EH (cell line): ENCODE measurements around the gene ANKRD40.

Source experiments
- DNase-seq: peaks from one replicate; pipeline ENCODE4 v3.0.0-alpha.2; 2015; ENCODE audit warnings: low read depth

ANKRD40 gene

GRCh38 chr17:50668025-50668837, 39.5 kb downstream of the ANKRD40 start:
- DNase-seq, result peak; percentile 75

GRCh38 chr17:50667259-50668024, 40.3 kb downstream of the ANKRD40 start:
- DNase-seq, result no peak

GRCh38 chr17:50666316-50666715, 41.4 kb downstream of the ANKRD40 start:
- DNase-seq, result no peak

GRCh38 chr17:50665838-50666237, 41.9 kb downstream of the ANKRD40 start:
- DNase-seq, result no peak

- no peak for DNase-seq
Measured at GRCh38 chr17:50664788-50665458, 42.8 kb downstream of the ANKRD40 start.

GRCh38 chr17:50663812-50664374, 43.8 kb downstream of the ANKRD40 start:
- DNase-seq, result no peak

GRCh38 chr17:50662632-50663225, 45.0 kb downstream of the ANKRD40 start:
- no peak for DNase-seq

GRCh38 chr17:50661795-50662391, 45.8 kb downstream of the ANKRD40 start:
- DNase-seq, result peak; percentile 93

- DNase-seq, result no peak
Measured at GRCh38 chr17:50661348-50661747, 46.4 kb downstream of the ANKRD40 start.

GRCh38 chr17:50660887-50661345, 46.8 kb downstream of the ANKRD40 start:
- no peak for DNase-seq

- peak; percentile 62 for DNase-seq
Measured at GRCh38 chr17:50660042-50660886, 47.5 kb downstream of the ANKRD40 start.

- no peak for DNase-seq
Measured at GRCh38 chr17:50659179-50659578, 48.5 kb downstream of the ANKRD40 start.

- no peak for DNase-seq
Measured at GRCh38 chr17:50658616-50659015, 49.1 kb downstream of the ANKRD40 start.

- DNase-seq, result no peak
Measured at GRCh38 chr17:50657627-50658026, 50.1 kb downstream of the ANKRD40 start.

GRCh38 chr17:50657054-50657453, 50.7 kb downstream of the ANKRD40 start:
- no peak for DNase-seq

GRCh38 chr17:50656509-50656908, 51.2 kb downstream of the ANKRD40 start:
- no peak for DNase-seq

GRCh38 chr17:50653738-50654137, 54.0 kb downstream of the ANKRD40 start:
- no peak for DNase-seq

GRCh38 chr17:50651661-50652060, 56.1 kb downstream of the ANKRD40 start:
- no peak for DNase-seq

- peak; percentile 31 for DNase-seq
Measured at GRCh38 chr17:50649042-50649908, 58.4 kb downstream of the ANKRD40 start.

GRCh38 chr17:50647187-50647586, 60.5 kb downstream of the ANKRD40 start:
- no peak for DNase-seq
